GM23338 (cell line): Measurements from ENCODE around the gene GDAP2. TPM values are rescaled to one million over a fixed set of nuclear protein-coding genes. Genes with fewer than 3 reads are reported as not detected.

Source experiments
- ATAC-seq: fragments of 200-7000 bp; cut with Tn5 transposase; 3 replicates; pipeline ENCODE4 v1.9.1; 2020
- DNase-seq: peaks from one replicate; pipeline ENCODE4 v3.0.0-alpha.2; 2015; ENCODE audit warnings: low spot score
- H2AFZ ChIP-seq: fragments of 200-600 bp; sonication (generic); 2 replicates; pipeline ENCODE4 v1.8.0; 2016; ENCODE audit warnings: antibody characterized with exemption, mild to moderate bottlenecking, moderate library complexity
- H3F3A ChIP-seq: fragments of 200-600 bp; sonication (generic); replicated peaks from 2 replicates; pipeline ENCODE4 v1.8.0; 2017; ENCODE audit warnings: antibody characterized with exemption, mixed run types, low read depth
- H3K27ac ChIP-seq: fragments of 200-600 bp; sonication (generic); 2 replicates; pipeline ENCODE4 v1.6.1; 2016; ENCODE audit warnings: low read depth
- H3K27me3 ChIP-seq: fragments of 200-600 bp; sonication (generic); 2 replicates; pipeline ENCODE4 v1.8.0; 2016; ENCODE audit warnings: mild to moderate bottlenecking, mixed run types, moderate library complexity; ENCODE audit not compliant: insufficient read depth
- H3K36me3 ChIP-seq: fragments of 200-600 bp; sonication (generic); 2 replicates; pipeline ENCODE4 v1.8.0; 2016; ENCODE audit warnings: mild to moderate bottlenecking; ENCODE audit not compliant: insufficient read depth
- H3K4me1 ChIP-seq: fragments of 200-600 bp; sonication (generic); 2 replicates; pipeline ENCODE4 v1.8.0; 2016; ENCODE audit warnings: mild to moderate bottlenecking, moderate library complexity; ENCODE audit not compliant: insufficient read depth
- H3K4me2 ChIP-seq: fragments of 200-600 bp; sonication (generic); 2 replicates; pipeline ENCODE4 v1.7.1; 2017; ENCODE audit warnings: mixed run types
- H3K4me3 ChIP-seq: fragments of 200-600 bp; sonication (generic); 2 replicates; pipeline ENCODE4 v1.6.1; 2016; ENCODE audit warnings: mixed run types
- H3K79me2 ChIP-seq: fragments of 200-600 bp; sonication (generic); replicated peaks from 2 replicates; pipeline ENCODE4 v1.8.0; 2017; ENCODE audit warnings: mild to moderate bottlenecking; ENCODE audit not compliant: insufficient read depth
- H3K9me2 ChIP-seq: fragments of 200-600 bp; sonication (generic); 2 replicates; pipeline ENCODE4 v1.8.0; 2017; ENCODE audit not compliant: insufficient read depth
- H4K20me1 ChIP-seq: fragments of 200-600 bp; sonication (generic); replicated peaks from 2 replicates; pipeline ENCODE4 v1.8.0; 2017; ENCODE audit warnings: mild to moderate bottlenecking; ENCODE audit not compliant: insufficient read depth
- H3K27ac Mint-ChIP-seq: 2 replicates; pipeline ENCODE4 v1.8.0; 2020; ENCODE audit warnings: inconsistent platforms, mild to moderate bottlenecking, moderate library complexity, mixed read lengths
- H3K27me3 Mint-ChIP-seq: 3 replicates; pipeline ENCODE4 v1.8.0; 2022; ENCODE audit warnings: low read depth, mild to moderate bottlenecking, moderate library complexity, mixed read lengths, inconsistent platforms; ENCODE audit not compliant: insufficient read depth, poor library complexity
- H3K36me3 Mint-ChIP-seq: 3 replicates; pipeline ENCODE4 v1.8.0; 2021; ENCODE audit warnings: low read depth, mild to moderate bottlenecking, inconsistent platforms, moderate library complexity, mixed read lengths
- H3K4me1 Mint-ChIP-seq: 3 replicates; pipeline ENCODE4 v1.8.0; 2020; ENCODE audit warnings: mild to moderate bottlenecking, inconsistent platforms, mixed read lengths
- H3K4me3 Mint-ChIP-seq: 3 replicates; pipeline ENCODE4 v1.8.0; 2021; ENCODE audit warnings: moderate library complexity, mild to moderate bottlenecking, inconsistent platforms, mixed read lengths
- H3K9me3 Mint-ChIP-seq: 3 replicates; pipeline ENCODE4 v1.8.0; 2020; ENCODE audit warnings: moderate library complexity, mild to moderate bottlenecking, inconsistent platforms, mixed read lengths
- CREB1 ChIP-seq: fragments of 250-450 bp; sonication (Bioruptor Pico); IDR thresholded peaks from 2 replicates; pipeline ENCODE4 v1.5.0; 2020; ENCODE audit warnings: low read depth, mild to moderate bottlenecking, moderate library complexity
- JUNB ChIP-seq: IDR thresholded peaks from one replicate; pipeline ENCODE4 v1.6.1; 2016; ENCODE audit warnings: antibody characterized with exemption; ENCODE audit not compliant: unreplicated experiment
- NANOG ChIP-seq: IDR thresholded peaks from 2 replicates; pipeline ENCODE4 v1.6.1; 2016; ENCODE audit warnings: antibody characterized with exemption, borderline replicate concordance
- POLR2AphosphoS5 ChIP-seq: IDR thresholded peaks from 2 replicates; pipeline ENCODE4 v1.6.1; 2016; ENCODE audit warnings: antibody characterized with exemption, low read depth
- ZNF114 ChIP-seq: fragments of 250-450 bp; sonication (Bioruptor Pico); IDR thresholded peaks from 2 replicates; pipeline ENCODE4 v1.5.0; 2020; ENCODE audit warnings: mild to moderate bottlenecking, moderate library complexity
- ZNF331 ChIP-seq: fragments of 250-450 bp; sonication (Bioruptor Pico); IDR thresholded peaks from 2 replicates; pipeline ENCODE4 v1.5.0; 2020; ENCODE audit warnings: low read depth, mild to moderate bottlenecking, moderate library complexity
- polyA plus RNA-seq: library from polyadenylated mRNA; unstranded; fragments of >200 nt; fragmentation: Nextera tagmentation; extraction: Ambion mirVana; gene quantifications from 2 replicates; pipeline ENCODE4 v1.2.1, GENCODE V29; 2016
- total RNA-seq: library from RNA; depleted of rRNA; stranded (reverse); fragments of >200 nt; shearing (Covaris generic); gene quantifications from 2 replicates; pipeline ENCODE4 v1.2.3, GENCODE V29; 2014
- TF ChIP-seq, protein P1 (sequence below): fragments of 250-450 bp; sonication (Bioruptor Pico); IDR thresholded peaks from 2 replicates; pipeline ENCODE4 v1.5.0; 2020; ENCODE audit warnings: mild to moderate bottlenecking, moderate library complexity
- TF ChIP-seq, protein P2 (sequence below), 2 experiments: fragments of 200-600 bp in 1 of 2; sonication (generic) in 1 of 2; conservative IDR thresholded peaks; 2 replicates each; pipeline versions ENCODE4 v1.5.1 to v1.6.1; 2016 to 2017; ENCODE audit warnings: antibody characterized with exemption in 2 of 2, low read depth in 2 of 2, mild to moderate bottlenecking in 2 of 2, moderate library complexity in 1 of 2
- TF ChIP-seq, protein P3 (sequence below): IDR thresholded peaks from one replicate; pipeline ENCODE4 v1.6.1; 2018; ENCODE audit warnings: antibody characterized with exemption; ENCODE audit not compliant: unreplicated experiment

Gene GDAP2
- total and polyA plus RNA-seq, 2 experiments from 2014 or later, result 10.7 to 24.5 TPM

DNA sequence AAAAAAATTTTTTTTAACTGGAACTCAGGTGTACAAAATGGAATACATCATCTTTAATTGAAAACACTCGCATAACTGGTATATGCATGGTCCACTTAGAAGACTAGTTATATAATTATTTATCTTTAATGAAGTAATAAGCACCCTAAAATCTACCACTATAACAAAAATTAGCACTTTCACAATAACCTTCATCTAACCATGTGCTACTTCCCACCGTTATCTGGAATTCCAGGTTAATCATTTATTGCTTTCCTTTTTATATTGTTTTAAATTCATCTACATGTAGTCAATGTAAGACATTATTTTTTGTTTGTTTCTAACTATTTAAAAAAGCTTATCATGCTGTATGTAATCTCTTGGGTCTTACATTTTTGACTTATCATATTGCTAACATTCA is 39.0 kb downstream of the GDAP2 start:
- ATAC-seq (no peak), DNase-seq (no peak)
- H3K27ac ChIP-seq, result no peak overlapping the region
- H4K20me1 ChIP-seq, result no peaks in the 10 kb centered on the region; the same call in 1 of the 2 replicates
- no peak overlapping the region for H3K4me3 ChIP-seq
- Mint-ChIP-seq H3K4me3 (no peak overlapping the region), H3K36me3 (no peaks in the 10 kb centered on the region), H3K27me3 (no peaks in the 10 kb centered on the region), H3K9me3 (no peaks in the 10 kb centered on the region), H3K27ac (no peak overlapping the region), H3K4me1 (no peaks in the 10 kb centered on the region)
- TF ChIP-seq NANOG (no peak), POLR2AphosphoS5 (no peak), CREB1 (CRISPR knock-in tag) (no peak), ZNF114 (CRISPR knock-in tag) (no peak), JUNB (no peak)
- H3K9me2 ChIP-seq, result no peaks in the 10 kb centered on the region
- no peaks in the 10 kb centered on the region; the same call in 1 of the 2 replicates for H3K36me3 ChIP-seq
- no peaks in the 10 kb centered on the region for H3K27me3 ChIP-seq
- no peaks in the 10 kb centered on the region for H3F3A ChIP-seq
- no peak overlapping the region for H2AFZ ChIP-seq
- H3K4me1 ChIP-seq, result no peaks in the 10 kb centered on the region
- H3K4me2 ChIP-seq, result no peak overlapping the region
- no peaks in the 10 kb centered on the region for H3K79me2 ChIP-seq

- Histone ChIP-seq H3K36me3 (no peaks in the 10 kb centered on the region), H3K4me3 (no peak overlapping the region), H3F3A (no peaks in the 10 kb centered on the region), H3K4me1 (no peaks in the 10 kb centered on the region), H3K27me3 (no peaks in the 10 kb centered on the region), H3K79me2 (no peaks in the 10 kb centered on the region), H3K4me2 (no peak overlapping the region), H4K20me1 (no peaks in the 10 kb centered on the region; the same call in 1 of the 2 replicates), H2AFZ (no peak overlapping the region), H3K9me2 (no peaks in the 10 kb centered on the region), H3K27ac (no peak overlapping the region)
- no peaks in the 10 kb centered on the region for H3K9me3 Mint-ChIP-seq
- no peak overlapping the region for H3K4me3 Mint-ChIP-seq
- H3K27ac Mint-ChIP-seq, result no peak overlapping the region
- no peak for ATAC-seq
- H3K4me1 Mint-ChIP-seq, result no peaks in the 10 kb centered on the region
- DNase-seq, result no peak
- no peaks in the 10 kb centered on the region for H3K27me3 Mint-ChIP-seq
- H3K36me3 Mint-ChIP-seq, result no peaks in the 10 kb centered on the region
- TF ChIP-seq ZNF331 (no peak), JUNB (no peak), ZNF114 (CRISPR knock-in tag) (no peak), POLR2AphosphoS5 (no peak), CREB1 (CRISPR knock-in tag) (no peak)
- TF ChIP-seq, protein P1, sequence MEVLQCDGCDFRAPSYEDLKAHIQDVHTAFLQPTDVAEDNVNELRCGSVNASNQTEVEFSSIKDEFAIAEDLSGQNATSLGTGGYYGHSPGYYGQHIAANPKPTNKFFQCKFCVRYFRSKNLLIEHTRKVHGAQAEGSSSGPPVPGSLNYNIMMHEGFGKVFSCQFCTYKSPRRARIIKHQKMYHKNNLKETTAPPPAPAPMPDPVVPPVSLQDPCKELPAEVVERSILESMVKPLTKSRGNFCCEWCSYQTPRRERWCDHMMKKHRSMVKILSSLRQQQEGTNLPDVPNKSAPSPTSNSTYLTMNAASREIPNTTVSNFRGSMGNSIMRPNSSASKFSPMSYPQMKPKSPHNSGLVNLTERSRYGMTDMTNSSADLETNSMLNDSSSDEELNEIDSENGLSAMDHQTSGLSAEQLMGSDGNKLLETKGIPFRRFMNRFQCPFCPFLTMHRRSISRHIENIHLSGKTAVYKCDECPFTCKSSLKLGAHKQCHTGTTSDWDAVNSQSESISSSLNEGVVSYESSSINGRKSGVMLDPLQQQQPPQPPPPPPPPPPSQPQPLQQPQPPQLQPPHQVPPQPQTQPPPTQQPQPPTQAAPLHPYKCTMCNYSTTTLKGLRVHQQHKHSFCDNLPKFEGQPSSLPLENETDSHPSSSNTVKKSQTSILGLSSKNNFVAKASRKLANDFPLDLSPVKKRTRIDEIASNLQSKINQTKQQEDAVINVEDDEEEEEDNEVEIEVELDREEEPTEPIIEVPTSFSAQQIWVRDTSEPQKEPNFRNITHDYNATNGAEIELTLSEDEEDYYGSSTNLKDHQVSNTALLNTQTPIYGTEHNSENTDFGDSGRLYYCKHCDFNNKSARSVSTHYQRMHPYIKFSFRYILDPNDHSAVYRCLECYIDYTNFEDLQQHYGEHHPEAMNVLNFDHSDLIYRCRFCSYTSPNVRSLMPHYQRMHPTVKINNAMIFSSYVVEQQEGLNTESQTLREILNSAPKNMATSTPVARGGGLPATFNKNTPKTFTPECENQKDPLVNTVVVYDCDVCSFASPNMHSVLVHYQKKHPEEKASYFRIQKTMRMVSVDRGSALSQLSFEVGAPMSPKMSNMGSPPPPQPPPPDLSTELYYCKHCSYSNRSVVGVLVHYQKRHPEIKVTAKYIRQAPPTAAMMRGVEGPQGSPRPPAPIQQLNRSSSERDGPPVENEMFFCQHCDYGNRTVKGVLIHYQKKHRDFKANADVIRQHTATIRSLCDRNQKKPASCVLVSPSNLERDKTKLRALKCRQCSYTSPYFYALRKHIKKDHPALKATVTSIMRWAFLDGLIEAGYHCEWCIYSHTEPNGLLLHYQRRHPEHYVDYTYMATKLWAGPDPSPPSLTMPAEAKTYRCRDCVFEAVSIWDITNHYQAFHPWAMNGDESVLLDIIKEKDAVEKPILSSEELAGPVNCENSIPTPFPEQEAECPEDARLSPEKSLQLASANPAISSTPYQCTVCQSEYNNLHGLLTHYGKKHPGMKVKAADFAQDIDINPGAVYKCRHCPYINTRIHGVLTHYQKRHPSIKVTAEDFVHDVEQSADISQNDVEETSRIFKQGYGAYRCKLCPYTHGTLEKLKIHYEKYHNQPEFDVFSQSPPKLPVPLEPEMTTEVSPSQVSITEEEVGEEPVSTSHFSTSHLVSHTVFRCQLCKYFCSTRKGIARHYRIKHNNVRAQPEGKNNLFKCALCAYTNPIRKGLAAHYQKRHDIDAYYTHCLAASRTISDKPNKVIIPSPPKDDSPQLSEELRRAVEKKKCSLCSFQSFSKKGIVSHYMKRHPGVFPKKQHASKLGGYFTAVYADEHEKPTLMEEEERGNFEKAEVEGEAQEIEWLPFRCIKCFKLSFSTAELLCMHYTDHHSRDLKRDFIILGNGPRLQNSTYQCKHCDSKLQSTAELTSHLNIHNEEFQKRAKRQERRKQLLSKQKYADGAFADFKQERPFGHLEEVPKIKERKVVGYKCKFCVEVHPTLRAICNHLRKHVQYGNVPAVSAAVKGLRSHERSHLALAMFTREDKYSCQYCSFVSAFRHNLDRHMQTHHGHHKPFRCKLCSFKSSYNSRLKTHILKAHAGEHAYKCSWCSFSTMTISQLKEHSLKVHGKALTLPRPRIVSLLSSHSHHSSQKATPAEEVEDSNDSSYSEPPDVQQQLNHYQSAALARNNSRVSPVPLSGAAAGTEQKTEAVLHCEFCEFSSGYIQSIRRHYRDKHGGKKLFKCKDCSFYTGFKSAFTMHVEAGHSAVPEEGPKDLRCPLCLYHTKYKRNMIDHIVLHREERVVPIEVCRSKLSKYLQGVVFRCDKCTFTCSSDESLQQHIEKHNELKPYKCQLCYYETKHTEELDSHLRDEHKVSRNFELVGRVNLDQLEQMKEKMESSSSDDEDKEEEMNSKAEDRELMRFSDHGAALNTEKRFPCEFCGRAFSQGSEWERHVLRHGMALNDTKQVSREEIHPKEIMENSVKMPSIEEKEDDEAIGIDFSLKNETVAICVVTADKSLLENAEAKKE (CRISPR knock-in tag), result no peak
- TF ChIP-seq, protein P2, sequence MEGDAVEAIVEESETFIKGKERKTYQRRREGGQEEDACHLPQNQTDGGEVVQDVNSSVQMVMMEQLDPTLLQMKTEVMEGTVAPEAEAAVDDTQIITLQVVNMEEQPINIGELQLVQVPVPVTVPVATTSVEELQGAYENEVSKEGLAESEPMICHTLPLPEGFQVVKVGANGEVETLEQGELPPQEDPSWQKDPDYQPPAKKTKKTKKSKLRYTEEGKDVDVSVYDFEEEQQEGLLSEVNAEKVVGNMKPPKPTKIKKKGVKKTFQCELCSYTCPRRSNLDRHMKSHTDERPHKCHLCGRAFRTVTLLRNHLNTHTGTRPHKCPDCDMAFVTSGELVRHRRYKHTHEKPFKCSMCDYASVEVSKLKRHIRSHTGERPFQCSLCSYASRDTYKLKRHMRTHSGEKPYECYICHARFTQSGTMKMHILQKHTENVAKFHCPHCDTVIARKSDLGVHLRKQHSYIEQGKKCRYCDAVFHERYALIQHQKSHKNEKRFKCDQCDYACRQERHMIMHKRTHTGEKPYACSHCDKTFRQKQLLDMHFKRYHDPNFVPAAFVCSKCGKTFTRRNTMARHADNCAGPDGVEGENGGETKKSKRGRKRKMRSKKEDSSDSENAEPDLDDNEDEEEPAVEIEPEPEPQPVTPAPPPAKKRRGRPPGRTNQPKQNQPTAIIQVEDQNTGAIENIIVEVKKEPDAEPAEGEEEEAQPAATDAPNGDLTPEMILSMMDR (conservative IDR thresholded peaks at IDR 0.05; ENCODE audit: low read depth in 2 of 2), result no peak
- TF ChIP-seq, protein P3, sequence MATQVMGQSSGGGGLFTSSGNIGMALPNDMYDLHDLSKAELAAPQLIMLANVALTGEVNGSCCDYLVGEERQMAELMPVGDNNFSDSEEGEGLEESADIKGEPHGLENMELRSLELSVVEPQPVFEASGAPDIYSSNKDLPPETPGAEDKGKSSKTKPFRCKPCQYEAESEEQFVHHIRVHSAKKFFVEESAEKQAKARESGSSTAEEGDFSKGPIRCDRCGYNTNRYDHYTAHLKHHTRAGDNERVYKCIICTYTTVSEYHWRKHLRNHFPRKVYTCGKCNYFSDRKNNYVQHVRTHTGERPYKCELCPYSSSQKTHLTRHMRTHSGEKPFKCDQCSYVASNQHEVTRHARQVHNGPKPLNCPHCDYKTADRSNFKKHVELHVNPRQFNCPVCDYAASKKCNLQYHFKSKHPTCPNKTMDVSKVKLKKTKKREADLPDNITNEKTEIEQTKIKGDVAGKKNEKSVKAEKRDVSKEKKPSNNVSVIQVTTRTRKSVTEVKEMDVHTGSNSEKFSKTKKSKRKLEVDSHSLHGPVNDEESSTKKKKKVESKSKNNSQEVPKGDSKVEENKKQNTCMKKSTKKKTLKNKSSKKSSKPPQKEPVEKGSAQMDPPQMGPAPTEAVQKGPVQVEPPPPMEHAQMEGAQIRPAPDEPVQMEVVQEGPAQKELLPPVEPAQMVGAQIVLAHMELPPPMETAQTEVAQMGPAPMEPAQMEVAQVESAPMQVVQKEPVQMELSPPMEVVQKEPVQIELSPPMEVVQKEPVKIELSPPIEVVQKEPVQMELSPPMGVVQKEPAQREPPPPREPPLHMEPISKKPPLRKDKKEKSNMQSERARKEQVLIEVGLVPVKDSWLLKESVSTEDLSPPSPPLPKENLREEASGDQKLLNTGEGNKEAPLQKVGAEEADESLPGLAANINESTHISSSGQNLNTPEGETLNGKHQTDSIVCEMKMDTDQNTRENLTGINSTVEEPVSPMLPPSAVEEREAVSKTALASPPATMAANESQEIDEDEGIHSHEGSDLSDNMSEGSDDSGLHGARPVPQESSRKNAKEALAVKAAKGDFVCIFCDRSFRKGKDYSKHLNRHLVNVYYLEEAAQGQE, result no peak
Observed at GRCh38 chr1:117886101-117886795, 43.2 kb downstream of the GDAP2 start.
